Cardiac septum (tissue), 1 donor: Measurements from ENCODE around the gene LOXL1. TPM values are rescaled to one million over a fixed set of nuclear protein-coding genes. Genes with fewer than 3 reads are reported as not detected.
A peak's percentile ranks its signal among the peaks of the same experiment; 100 is the strongest.

Experiments used
- DNase-seq: peaks from one replicate; pipeline ENCODE4 v3.0.0-alpha.2; 2020; ENCODE audit warnings: low spot score
- intact Hi-C: fragments of 100-400 bp; cut with DNase I; formaldehyde crosslinking; loops from one replicate; pipeline ENCODE4 v1.14.0; 2022
- total RNA-seq: library from RNA; stranded (reverse); fragmentation: NEBNext Ultra II Directional; extraction: Animal tissue kit (Norgen Biotek cat#: 25700); gene quantifications from one replicate; pipeline ENCODE4 v1.2.1, GENCODE V29; 2021
- donor health status: DM: no; HTN: no; CAD: no.

LOXL1 gene
- total RNA-seq, 1 donor from 2014 or later: 29.1 TPM

DNA sequence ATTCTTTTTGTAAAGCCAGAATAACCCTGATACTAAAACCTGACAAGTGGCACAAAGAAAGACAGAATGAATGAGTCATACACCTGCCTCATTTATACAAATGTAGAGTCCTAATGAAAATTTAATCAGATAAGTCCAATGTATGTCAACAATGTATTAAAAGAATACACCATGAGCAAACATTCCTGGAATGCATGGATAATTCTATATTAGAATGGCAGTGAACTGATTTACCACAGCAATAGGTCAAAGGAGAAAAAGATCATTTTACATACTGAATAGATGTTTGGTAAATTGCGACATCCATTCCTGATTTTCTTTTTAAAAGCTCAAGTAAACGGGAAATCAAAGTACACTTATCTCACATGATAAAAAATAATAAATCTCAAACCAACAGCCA, 11.2 kb upstream of the LOXL1 start:
- no peak for DNase-seq
- intact Hi-C loops: no loop called here

- DNase-seq: no peak
- intact Hi-C loops: no loop called here
Observed at GRCh38 chr15:73918784-73919183, 7.5 kb upstream of the LOXL1 start.

GRCh38 chr15:73919706-73920105, 6.6 kb upstream of the LOXL1 start:
- no peak for DNase-seq
- intact Hi-C loops: no loop called here

- DNase-seq: no peak
- intact Hi-C loops: no loop called here
Observed at GRCh38 chr15:73921254-73921925, 4.9 kb upstream of the LOXL1 start.

DNA sequence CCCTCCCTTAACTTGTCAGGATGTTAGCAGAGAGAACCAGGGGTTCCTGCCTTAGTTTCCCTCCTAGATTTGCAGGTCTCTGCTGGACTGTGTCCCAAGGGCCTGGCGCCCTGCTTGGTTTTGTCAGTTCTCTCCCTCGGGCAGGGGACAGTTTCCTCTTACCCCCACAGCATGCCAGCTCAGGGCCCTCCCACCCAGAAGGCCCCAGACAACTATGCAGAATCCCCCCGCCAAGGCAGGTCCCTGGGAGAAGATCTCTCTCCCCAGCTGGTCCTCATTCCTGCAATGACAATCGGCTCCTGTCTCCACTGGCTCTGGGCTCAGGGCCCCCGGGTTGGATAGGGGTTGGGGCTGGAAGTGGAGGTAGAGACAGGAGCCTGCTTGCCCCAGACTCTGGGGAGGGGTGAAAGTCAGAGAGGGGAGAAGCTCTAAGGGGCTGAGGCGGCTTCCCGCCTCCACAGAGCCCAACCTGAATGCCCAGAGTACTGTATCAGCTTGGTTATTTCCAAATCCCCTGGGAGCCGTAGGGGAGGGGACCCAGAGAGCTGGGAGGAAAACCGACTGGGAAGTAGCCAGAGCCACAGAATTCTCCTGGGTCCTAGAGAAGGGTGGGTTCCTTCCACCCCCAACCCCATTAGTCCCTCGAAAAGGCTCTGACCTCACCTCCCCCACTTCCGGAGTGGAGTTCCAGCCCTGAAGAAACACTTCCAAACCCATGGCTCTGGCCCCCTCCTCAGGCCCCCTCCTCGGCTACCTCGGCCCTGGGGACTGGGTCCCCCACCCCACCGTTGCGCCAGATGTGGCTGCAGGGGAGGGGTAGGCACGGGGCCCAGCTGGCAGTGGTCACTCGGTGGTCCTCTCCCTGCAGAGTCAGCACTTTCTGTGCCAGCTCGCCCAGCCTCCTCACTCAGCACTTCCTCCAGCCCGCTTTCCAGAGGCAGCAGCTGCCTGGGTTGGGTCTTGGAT, 3.8 kb upstream of the LOXL1 start:
- intact Hi-C loops: no loop called here

GRCh38 chr15:73923156-73923487, 3.1 kb upstream of the LOXL1 start:
- intact Hi-C loops: no loop called here
- DNase-seq: no peak

More for the DNA sequence above, 3.8 kb upstream of the LOXL1 start:
- no peak for DNase-seq

DNA sequence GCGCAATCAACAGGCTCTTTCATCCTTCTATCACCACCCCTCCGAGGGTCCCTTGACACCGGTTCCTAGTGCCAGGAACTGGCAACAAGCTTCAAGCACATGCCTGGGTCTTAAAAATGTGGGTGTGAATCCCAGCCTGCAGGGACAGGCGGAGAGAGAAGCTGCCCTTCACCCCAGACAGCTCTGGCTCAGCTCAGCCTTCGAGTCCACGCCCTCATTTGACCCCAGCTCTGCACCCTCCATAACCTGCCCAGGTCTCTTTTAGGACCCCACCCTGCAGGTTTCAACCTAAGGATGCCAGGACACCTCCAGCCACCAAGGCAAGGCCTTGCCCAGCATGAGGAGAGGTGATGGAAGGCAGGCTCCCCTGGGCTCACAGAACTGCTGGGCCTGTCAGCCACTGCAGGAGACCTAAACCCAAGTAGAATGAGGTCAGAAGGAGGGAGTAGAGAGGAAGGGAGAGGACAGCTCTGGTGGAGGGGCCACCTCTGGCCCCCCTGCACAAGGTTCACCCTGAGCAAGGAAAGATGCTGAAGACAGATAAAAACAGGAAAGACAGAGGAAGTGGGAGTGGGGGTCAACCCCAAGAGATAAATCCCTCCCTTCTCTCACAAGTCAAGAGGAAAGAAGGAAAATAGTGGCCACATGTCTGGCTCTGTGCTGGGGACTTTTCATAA, 2.6 kb upstream of the LOXL1 start:
- intact Hi-C loops: no loop called here
- no peak for DNase-seq

- no peak for DNase-seq
- intact Hi-C loops: no loop called here
Observed at GRCh38 chr15:73924171-73924921, 1.9 kb upstream of the LOXL1 start.

GRCh38 chr15:73925848-73926218, 429 bp upstream of the LOXL1 start:
- no peak for DNase-seq
- intact Hi-C loops: no loop called here

DNA sequence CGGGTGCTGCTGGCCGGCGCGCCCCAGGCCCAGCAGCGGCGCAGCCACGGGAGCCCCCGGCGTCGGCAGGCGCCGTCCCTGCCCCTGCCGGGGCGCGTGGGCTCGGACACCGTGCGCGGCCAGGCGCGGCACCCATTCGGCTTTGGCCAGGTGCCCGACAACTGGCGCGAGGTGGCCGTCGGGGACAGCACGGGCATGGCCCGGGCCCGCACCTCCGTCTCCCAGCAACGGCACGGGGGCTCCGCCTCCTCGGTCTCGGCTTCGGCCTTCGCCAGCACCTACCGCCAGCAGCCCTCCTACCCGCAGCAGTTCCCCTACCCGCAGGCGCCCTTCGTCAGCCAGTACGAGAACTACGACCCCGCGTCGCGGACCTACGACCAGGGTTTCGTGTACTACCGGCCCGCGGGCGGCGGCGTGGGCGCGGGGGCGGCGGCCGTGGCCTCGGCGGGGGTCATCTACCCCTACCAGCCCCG, 777 bp downstream of the LOXL1 start:
- intact Hi-C loops: no loop called here

GRCh38 chr15:73927476-73928240, 1.4 kb downstream of the LOXL1 start:
- peak; percentile 88 for DNase-seq

More for the DNA sequence above, 777 bp downstream of the LOXL1 start:
- DNase-seq: peak; percentile 90

GRCh38 chr15:73928241-73928579, 1.9 kb downstream of the LOXL1 start:
- intact Hi-C loops: no loop called here

More at GRCh38 chr15:73927476-73928240, 1.4 kb downstream of the LOXL1 start:
- intact Hi-C loops: no loop called here

DNA sequence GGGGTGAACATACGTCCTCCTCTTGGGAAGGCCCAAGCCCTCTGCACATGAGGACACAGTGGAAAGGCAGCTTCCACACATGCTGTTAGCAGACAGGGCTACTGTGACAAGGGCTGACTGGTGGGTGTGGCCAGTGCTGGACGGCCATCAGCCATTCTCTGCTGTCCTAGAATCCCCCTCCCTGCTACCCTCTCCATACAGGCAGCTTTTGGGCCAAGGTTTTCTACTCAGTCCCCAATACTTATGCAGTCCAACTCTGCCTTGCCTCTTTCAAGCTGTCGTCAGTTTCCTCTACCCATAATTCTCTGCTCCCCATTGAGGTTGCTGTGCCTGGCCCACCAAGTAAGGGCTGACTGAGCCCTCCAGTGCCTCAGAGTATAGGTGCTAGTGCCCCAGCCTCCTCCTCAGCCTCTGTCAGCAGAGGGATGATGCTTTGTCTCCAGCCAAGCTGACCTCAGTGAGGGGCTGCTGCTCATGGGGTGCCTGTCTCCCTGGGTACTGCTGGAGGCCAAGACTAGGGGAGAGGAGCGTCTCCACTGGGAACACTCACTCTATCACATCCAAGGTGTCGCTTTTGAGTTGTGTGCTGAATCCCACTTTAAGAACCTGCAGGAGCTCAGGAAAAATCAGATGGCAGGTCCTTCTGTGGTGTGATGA, 2.8 kb downstream of the LOXL1 start:
- intact Hi-C loops: no loop called here
- DNase-seq: no peak

More at GRCh38 chr15:73928241-73928579, 1.9 kb downstream of the LOXL1 start:
- DNase-seq: no peak

DNA sequence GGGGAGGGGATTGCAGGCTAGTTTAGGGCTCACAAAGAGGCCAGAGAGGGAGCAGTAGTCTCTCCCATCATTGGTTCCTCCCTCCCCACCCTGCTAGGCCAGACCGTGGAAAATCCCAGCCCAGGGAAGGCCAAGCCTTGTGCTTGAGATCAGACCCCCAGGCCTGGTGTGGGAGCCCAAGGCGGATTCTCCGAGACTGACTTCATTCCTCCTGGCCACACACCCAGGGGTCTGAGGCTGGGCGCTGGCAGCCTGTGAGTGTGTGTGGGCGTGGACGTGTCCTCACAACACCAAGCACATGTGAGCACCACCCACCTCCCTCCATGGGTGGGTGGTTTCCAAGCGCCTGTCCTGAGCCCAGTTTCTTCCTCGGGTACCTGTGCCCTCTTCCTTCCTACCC, 4.1 kb downstream of the LOXL1 start:
- intact Hi-C loops: no loop called here
- DNase-seq: no peak

DNA sequence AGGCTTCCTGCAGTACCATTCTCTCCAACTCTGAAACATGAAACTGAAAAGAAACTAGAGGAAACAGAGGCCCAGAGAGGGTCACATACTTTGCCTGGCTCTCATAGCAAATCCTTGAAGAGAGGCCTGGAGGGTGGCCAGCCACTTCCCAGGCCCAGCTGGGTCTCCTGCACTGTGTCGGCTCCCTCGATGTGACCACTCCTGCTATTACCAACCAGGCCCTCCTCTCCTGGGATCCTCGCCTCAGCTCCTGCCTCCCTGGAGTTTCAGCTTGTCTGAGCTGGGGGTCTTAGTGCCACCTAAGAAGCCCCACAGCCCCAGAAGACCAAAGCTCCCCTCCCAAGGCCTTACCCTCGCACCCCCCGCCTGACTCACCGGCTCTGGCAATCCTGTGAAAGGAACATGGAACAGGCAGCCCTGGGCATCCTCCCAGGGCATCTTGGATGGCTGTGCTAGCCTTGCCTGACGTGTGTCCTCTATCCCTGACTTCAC, 4.6 kb downstream of the LOXL1 start:
- intact Hi-C loops: no loop called here
- no peak for DNase-seq

GRCh38 chr15:73931441-73931840, 5.2 kb downstream of the LOXL1 start:
- intact Hi-C loops: no loop called here
- no peak for DNase-seq

DNA sequence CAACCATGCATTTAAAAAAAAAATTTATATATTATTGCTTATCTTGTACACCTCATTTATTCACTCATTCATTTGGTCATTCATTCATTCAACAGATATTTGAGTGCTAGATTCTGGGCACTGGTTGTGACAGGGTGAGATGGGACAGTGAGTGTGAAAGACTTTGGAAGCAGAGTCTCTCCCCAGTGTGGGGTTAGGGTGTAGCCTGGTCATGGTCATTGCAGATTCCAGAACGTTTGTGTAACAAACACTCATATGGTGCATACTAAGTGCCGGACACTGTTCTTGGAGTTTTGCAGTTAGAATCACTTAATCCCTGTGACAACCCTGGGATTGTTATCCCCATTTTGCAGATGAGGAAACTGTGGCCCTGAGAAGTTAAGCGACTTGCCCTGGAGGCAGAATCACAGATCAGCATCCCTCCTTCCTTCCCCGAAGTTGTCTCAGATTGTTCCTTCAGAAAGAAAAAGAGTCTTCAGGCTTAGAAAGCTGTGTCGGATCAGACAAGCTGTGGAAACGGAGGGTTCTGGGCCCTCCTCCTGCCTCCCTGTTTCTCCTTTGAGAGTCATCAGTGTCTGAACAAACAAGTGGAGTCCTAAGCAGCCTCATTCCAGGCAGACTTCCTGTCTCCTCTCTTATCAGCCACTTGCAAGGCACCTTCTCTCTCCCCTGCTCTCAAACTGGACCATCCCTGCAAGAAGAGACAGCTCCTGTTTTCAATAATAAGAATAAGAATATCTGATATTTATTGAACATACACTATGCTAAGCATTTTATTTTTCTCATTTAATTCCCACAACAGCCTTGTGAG, 6.3 kb downstream of the LOXL1 start:
- intact Hi-C loops: no loop called here
- no peak for DNase-seq
